ENCODE results near the gene ARL16. TPM values are rescaled to one million over a fixed set of nuclear protein-coding genes. Genes with fewer than 3 reads are reported as not detected.

The ARL16 gene
- total and polyA plus RNA-seq, 3 donors from 2014 or later = 35.7 to 55.8 (median 44.2) TPM

- peak; percentile 82 for DNase-seq
- Histone ChIP-seq H3K4me3 (peak within 1 kb of the TSS; percentile 93 to 94), H3K36me3 (ENCODE audit: low read depth, missing control alignments) (no peaks in the 10 kb centered on the region), H3K27ac (peak within 1 kb of the TSS; percentile 81 to 92), H3K27me3 (no peaks in the 10 kb centered on the region), H3K4me1 (peaks cover 11% of the 10 kb centered on the region), H3K9me3 (no peaks in the 10 kb centered on the region)
- 0% methylated on average over 11 to 73 of the region's 77 CpGs for WGBS, 2 donors
- TF ChIP-seq POLR2A (IDR thresholded peaks at IDR 0.05) (no peak), CTCF (IDR thresholded peaks at IDR 0.05) (peak in 1 of 3 experiments; percentile 7)
- intact Hi-C loops (cut with DNase I; ENCODE audit: low total_unique reads) = no loop called here
Measured at GRCh38 chr17:81636505-81637288, 46.9 kb downstream of the ARL16 start, which contains the start of the genes NPLOC4 and TSPAN10. TSS of gene NPLOC4 (minus strand) at chr17:81637112. CDS start at chr17:81636930, 182 bp downstream. TSS of gene TSPAN10 (plus strand) at chr17:81637196. CDS start at chr17:81642413, 5,217 bp downstream.

GRCh38 chr17:81635973-81636504, 47.6 kb downstream of the ARL16 start:
- Histone ChIP-seq H3K27ac (peak overlapping the region; percentile 81 to 92), H3K4me3 (peak overlapping the region; percentile 93 to 94), H3K27me3 (no peaks in the 10 kb centered on the region), H3K36me3 (ENCODE audit: low read depth, missing control alignments) (no peaks in the 10 kb centered on the region), H3K4me1 (peaks cover 11% of the 10 kb centered on the region), H3K9me3 (no peaks in the 10 kb centered on the region)
- intact Hi-C loops (cut with DNase I; ENCODE audit: low total_unique reads) = no loop called here
- TF ChIP-seq POLR2A (IDR thresholded peaks at IDR 0.05) (no peak), CTCF (IDR thresholded peaks at IDR 0.05) (no peak)
- WGBS, 2 donors = 27% methylated on average over 18 of the region's 18 CpGs
- DNase-seq = no peak

GRCh38 chr17:81635431-81635830, 48.2 kb downstream of the ARL16 start:
- no peaks in the 10 kb centered on the region for H3K27me3 ChIP-seq
- 62 to 90% methylated on average over 4 to 5 of the region's 5 CpGs for WGBS, 2 donors
- no peaks in the 10 kb centered on the region for H3K36me3 ChIP-seq (ENCODE audit: low read depth, missing control alignments)
- H3K9me3 ChIP-seq = no peaks in the 10 kb centered on the region
- H3K27ac ChIP-seq = peak overlapping the region in 1 of 2 donors; percentile 92
- no peak for TF ChIP-seq CTCF (IDR thresholded peaks at IDR 0.05)
- TF ChIP-seq POLR2A (IDR thresholded peaks at IDR 0.05) = no peak
- intact Hi-C loops (cut with DNase I; ENCODE audit: low total_unique reads) = no loop called here
- no peak overlapping the region for H3K4me3 ChIP-seq
- no peak for DNase-seq
- H3K4me1 ChIP-seq = peaks cover 11% of the 10 kb centered on the region

GRCh38 chr17:81631482-81631881, 52.1 kb downstream of the ARL16 start:
- no peaks in the 10 kb centered on the region for H3K36me3 ChIP-seq (ENCODE audit: low read depth, missing control alignments)
- no peaks in the 10 kb centered on the region for H3K27me3 ChIP-seq
- no peaks in the 10 kb centered on the region for H3K9me3 ChIP-seq
- peaks cover 11% of the 10 kb centered on the region for H3K4me1 ChIP-seq
- intact Hi-C loops (cut with DNase I; ENCODE audit: low total_unique reads) = no loop called here
- DNase-seq = no peak
- 89 to 95% methylated on average over 7 of the region's 7 CpGs for WGBS, 2 donors
- H3K27ac ChIP-seq = no peak overlapping the region
- TF ChIP-seq POLR2A (IDR thresholded peaks at IDR 0.05) (no peak), CTCF (IDR thresholded peaks at IDR 0.05) (no peak)
- H3K4me3 ChIP-seq = no peak overlapping the region

Small RNAs within 50 kb of the gene (microRNA-seq; reads per million reads assigned to microRNA genes)
- gene MIR6786 (ENCODE audit: borderline number of aligned reads in 2 of 2, borderline replicate concordance in 1 of 2) = 0 reads per million in 2 donors

Small RNAs within 50 kb of the gene (small RNA-seq; reads per million reads assigned to genes)
- gene MIR6786 = 0 to 0.09 reads per million in 2 donors

Other genes with a start within 250 kb of the ARL16 start
- gene ACTG1, start 171.0 kb downstream of the ARL16 start, total RNA-seq = 1,000 to 10,000 TPM; 1,790 to 2,057 TPM
- gene ACTG1, start 171.0 kb downstream of the ARL16 start, polyA plus RNA-seq (ENCODE audit: insufficient read depth, low read depth, low replicate concordance) = 1,571 TPM
- gene FSCN2, start 155.4 kb downstream of the ARL16 start, total RNA-seq = 1 to 10 TPM; 3.5 to 4.0 TPM
- 0.37 TPM for gene FSCN2, start 155.4 kb downstream of the ARL16 start, polyA plus RNA-seq (ENCODE audit: insufficient read depth, low read depth, low replicate concordance)
- gene FAAP100, start 131.4 kb downstream of the ARL16 start, total RNA-seq = 10 to 100 TPM; 42.6 to 45.8 TPM
- gene FAAP100, start 131.4 kb downstream of the ARL16 start, polyA plus RNA-seq (ENCODE audit: insufficient read depth, low read depth, low replicate concordance) = 17.6 TPM
- 100 to 1,000 TPM; 106 to 130 TPM for gene NPLOC4, start 46.7 kb downstream of the ARL16 start, total RNA-seq
- 122 TPM for gene NPLOC4, start 46.7 kb downstream of the ARL16 start, polyA plus RNA-seq (ENCODE audit: insufficient read depth, low read depth, low replicate concordance)
- 1 to 10 TPM; 1.2 to 1.3 TPM for gene TSPAN10, start 46.6 kb downstream of the ARL16 start, total RNA-seq
- 3.1 TPM for gene TSPAN10, start 46.6 kb downstream of the ARL16 start, polyA plus RNA-seq (ENCODE audit: insufficient read depth, low read depth, low replicate concordance)
- gene PDE6G, start 27.3 kb downstream of the ARL16 start, total RNA-seq = 1 to 10 TPM in 1 of 2 donors, under 1 TPM in 1; 0.56 to 1.0 TPM
- gene PDE6G, start 27.3 kb downstream of the ARL16 start, polyA plus RNA-seq (ENCODE audit: insufficient read depth, low read depth, low replicate concordance) = 4.9 TPM
- 10 to 100 TPM; 40.9 to 48.3 TPM for gene OXLD1, start 17.2 kb downstream of the ARL16 start, total RNA-seq
- 45.2 TPM for gene OXLD1, start 17.2 kb downstream of the ARL16 start, polyA plus RNA-seq (ENCODE audit: insufficient read depth, low read depth, low replicate concordance)
- gene CCDC137, start 17.1 kb downstream of the ARL16 start, total RNA-seq = 10 to 100 TPM; 19.0 to 19.9 TPM
- gene CCDC137, start 17.1 kb downstream of the ARL16 start, polyA plus RNA-seq (ENCODE audit: insufficient read depth, low read depth, low replicate concordance) = 18.6 TPM
- gene HGS, start 214 bp upstream of the ARL16 start, total RNA-seq = 100 to 1,000 TPM; 154 to 160 TPM
- gene HGS, start 214 bp upstream of the ARL16 start, polyA plus RNA-seq (ENCODE audit: insufficient read depth, low read depth, low replicate concordance) = 182 TPM
- gene MRPL12, start 19.6 kb upstream of the ARL16 start, total RNA-seq = 10 to 100 TPM; 57.2 to 58.0 TPM
- gene MRPL12, start 19.6 kb upstream of the ARL16 start, polyA plus RNA-seq (ENCODE audit: insufficient read depth, low read depth, low replicate concordance) = 54.7 TPM
- gene SLC25A10, start 28.5 kb upstream of the ARL16 start, total RNA-seq = 10 to 100 TPM; 30.0 to 42.0 TPM
- gene SLC25A10, start 28.5 kb upstream of the ARL16 start, polyA plus RNA-seq (ENCODE audit: insufficient read depth, low read depth, low replicate concordance) = 51.4 TPM
- 1 to 10 TPM; 1.3 to 1.5 TPM for gene GCGR, start 120.4 kb upstream of the ARL16 start, total RNA-seq
- gene GCGR, start 120.4 kb upstream of the ARL16 start, polyA plus RNA-seq (ENCODE audit: insufficient read depth, low read depth, low replicate concordance) = 0.88 TPM
- 100 to 1,000 TPM; 160 to 181 TPM for gene MCRIP1, start 149.5 kb upstream of the ARL16 start, total RNA-seq
- gene MCRIP1, start 149.5 kb upstream of the ARL16 start, polyA plus RNA-seq (ENCODE audit: insufficient read depth, low read depth, low replicate concordance) = 206 TPM
- 1 to 10 TPM; 1.6 to 1.9 TPM for gene PPP1R27, start 151.3 kb upstream of the ARL16 start, total RNA-seq
- 7.5 TPM for gene PPP1R27, start 151.3 kb upstream of the ARL16 start, polyA plus RNA-seq (ENCODE audit: insufficient read depth, low read depth, low replicate concordance)
- gene P4HB, start 176.7 kb upstream of the ARL16 start, total RNA-seq = 100 to 1,000 TPM; 205 to 230 TPM
- 213 TPM for gene P4HB, start 176.7 kb upstream of the ARL16 start, polyA plus RNA-seq (ENCODE audit: insufficient read depth, low read depth, low replicate concordance)
- 100 to 1,000 TPM; 135 to 161 TPM for gene ARHGDIA, start 187.5 kb upstream of the ARL16 start, total RNA-seq
- gene ARHGDIA, start 187.5 kb upstream of the ARL16 start, polyA plus RNA-seq (ENCODE audit: insufficient read depth, low read depth, low replicate concordance) = 201 TPM
- gene ALYREF, start 207.8 kb upstream of the ARL16 start, total RNA-seq = 100 to 1,000 TPM; 114 to 124 TPM
- gene ALYREF, start 207.8 kb upstream of the ARL16 start, polyA plus RNA-seq (ENCODE audit: insufficient read depth, low read depth, low replicate concordance) = 140 TPM
- gene ANAPC11, start 207.9 kb upstream of the ARL16 start, total RNA-seq = 100 to 1,000 TPM; 191 to 198 TPM
- gene ANAPC11, start 207.9 kb upstream of the ARL16 start, polyA plus RNA-seq (ENCODE audit: insufficient read depth, low read depth, low replicate concordance) = 195 TPM
- gene NPB, start 218.4 kb upstream of the ARL16 start, total RNA-seq = 10 to 100 TPM; 22.7 to 27.3 TPM
- 1.8 TPM for gene NPB, start 218.4 kb upstream of the ARL16 start, polyA plus RNA-seq (ENCODE audit: insufficient read depth, low read depth, low replicate concordance)
- 100 to 1,000 TPM; 171 to 438 TPM for gene PCYT2, start 227.6 kb upstream of the ARL16 start, total RNA-seq
- gene PCYT2, start 227.6 kb upstream of the ARL16 start, polyA plus RNA-seq (ENCODE audit: insufficient read depth, low read depth, low replicate concordance) = 488 TPM
- gene SIRT7, start 234.4 kb upstream of the ARL16 start, total RNA-seq = 10 to 100 TPM; 48.4 to 59.3 TPM
- gene SIRT7, start 234.4 kb upstream of the ARL16 start, polyA plus RNA-seq (ENCODE audit: insufficient read depth, low read depth, low replicate concordance) = 34.1 TPM
- gene MAFG, start 243.9 kb upstream of the ARL16 start, total RNA-seq = 10 to 100 TPM; 31.7 to 36.9 TPM
- gene MAFG, start 243.9 kb upstream of the ARL16 start, polyA plus RNA-seq (ENCODE audit: insufficient read depth, low read depth, low replicate concordance) = 21.8 TPM

Data from testis (tissue), 3 donors.